Calu3 (cell line): ENCODE measurements around the gene UBE2O. TPM values are rescaled to one million over a fixed set of nuclear protein-coding genes. Genes with fewer than 3 reads are reported as not detected.

ENCODE experiments used
- BruUV-seq: library from RNA; stranded (reverse); fragments of 400-500 nt; replicated peaks from 2 replicates; lab custom pipeline; 2021; lab: Mats Ljungman, UMichigan
- CTCF ChIA-PET: fragments of 300-600 bp; sonication (Branson Sonifier 250); formaldehyde crosslinking; loops from one replicate; lab custom pipeline; 2022; ENCODE audit warnings: antibody characterized with exemption; lab: Charles Lee
- DNase-seq: peaks from one replicate; pipeline ENCODE4 v3.0.0; 2022
- H3K27ac Mint-ChIP-seq: one replicate; pipeline ENCODE4 v1.8.0; 2022; ENCODE audit warnings: mixed read lengths; ENCODE audit not compliant: unreplicated experiment
- H3K27me3 Mint-ChIP-seq: one replicate; pipeline ENCODE4 v1.8.0; 2022; ENCODE audit warnings: mixed read lengths; ENCODE audit not compliant: unreplicated experiment
- H3K36me3 Mint-ChIP-seq: one replicate; pipeline ENCODE4 v1.8.0; 2022; ENCODE audit warnings: mild to moderate bottlenecking, moderate library complexity, mixed read lengths; ENCODE audit not compliant: insufficient read depth, unreplicated experiment
- H3K4me1 Mint-ChIP-seq: one replicate; pipeline ENCODE4 v1.8.0; 2022; ENCODE audit warnings: mild to moderate bottlenecking, low read depth, mixed read lengths; ENCODE audit not compliant: unreplicated experiment
- H3K4me3 Mint-ChIP-seq: one replicate; pipeline ENCODE4 v1.8.0; 2022; ENCODE audit warnings: mild to moderate bottlenecking, low read depth, moderate library complexity, mixed read lengths; ENCODE audit not compliant: unreplicated experiment
- H3K9me3 Mint-ChIP-seq: one replicate; pipeline ENCODE4 v1.8.0; 2022; ENCODE audit warnings: low read depth, mixed read lengths; ENCODE audit not compliant: unreplicated experiment
- intact Hi-C: fragments of 100-400 bp; cut with micrococcal nuclease; formaldehyde crosslinking; loops from one replicate; pipeline ENCODE4 v1.10.0; 2022; ENCODE audit not compliant: unreplicated experiment
- total RNA-seq: library from RNA; stranded (reverse); gene quantifications from 2 replicates; pipeline ENCODE4 v1.2.3, GENCODE V29; 2022
- TF ChIP-seq, protein P1 (sequence below): fragments of 200-600 bp; IDR thresholded peaks from one replicate; pipeline ENCODE4 v1.8.0; 2022; ENCODE audit warnings: antibody characterized with exemption; ENCODE audit not compliant: unreplicated experiment

Gene UBE2O
- total RNA-seq, 1 experiment from 2014 or later: 29.0 TPM

DNA sequence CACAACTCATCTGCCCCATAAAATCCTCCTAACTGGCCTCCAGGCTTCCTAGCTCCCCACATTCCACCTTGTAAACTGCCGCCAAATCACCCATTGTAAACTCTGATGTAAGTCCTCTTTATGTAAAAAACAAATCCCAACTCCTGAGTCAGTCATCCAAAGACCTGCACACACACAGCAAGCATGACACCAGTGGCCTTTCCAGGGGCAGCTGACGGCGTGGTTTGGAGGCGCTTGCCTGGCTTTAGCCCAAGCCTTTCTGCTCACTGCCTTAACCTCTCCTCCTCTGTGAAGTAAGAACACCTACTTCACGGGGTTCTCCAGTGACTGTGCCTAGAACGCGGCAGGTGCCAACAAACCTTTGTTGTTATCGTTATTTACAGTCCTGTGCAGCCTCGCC lies 14.0 kb downstream of the UBE2O start:
- Mint-ChIP-seq H3K27ac (no peak overlapping the region), H3K4me1 (peaks cover 39% of the 10 kb centered on the region), H3K27me3 (no peaks in the 10 kb centered on the region), H3K36me3 (no peaks in the 10 kb centered on the region), H3K4me3 (no peak overlapping the region), H3K9me3 (no peaks in the 10 kb centered on the region)
- DNase-seq: no peak
- intact Hi-C loops: no loop called here
- TF ChIP-seq, protein P1, sequence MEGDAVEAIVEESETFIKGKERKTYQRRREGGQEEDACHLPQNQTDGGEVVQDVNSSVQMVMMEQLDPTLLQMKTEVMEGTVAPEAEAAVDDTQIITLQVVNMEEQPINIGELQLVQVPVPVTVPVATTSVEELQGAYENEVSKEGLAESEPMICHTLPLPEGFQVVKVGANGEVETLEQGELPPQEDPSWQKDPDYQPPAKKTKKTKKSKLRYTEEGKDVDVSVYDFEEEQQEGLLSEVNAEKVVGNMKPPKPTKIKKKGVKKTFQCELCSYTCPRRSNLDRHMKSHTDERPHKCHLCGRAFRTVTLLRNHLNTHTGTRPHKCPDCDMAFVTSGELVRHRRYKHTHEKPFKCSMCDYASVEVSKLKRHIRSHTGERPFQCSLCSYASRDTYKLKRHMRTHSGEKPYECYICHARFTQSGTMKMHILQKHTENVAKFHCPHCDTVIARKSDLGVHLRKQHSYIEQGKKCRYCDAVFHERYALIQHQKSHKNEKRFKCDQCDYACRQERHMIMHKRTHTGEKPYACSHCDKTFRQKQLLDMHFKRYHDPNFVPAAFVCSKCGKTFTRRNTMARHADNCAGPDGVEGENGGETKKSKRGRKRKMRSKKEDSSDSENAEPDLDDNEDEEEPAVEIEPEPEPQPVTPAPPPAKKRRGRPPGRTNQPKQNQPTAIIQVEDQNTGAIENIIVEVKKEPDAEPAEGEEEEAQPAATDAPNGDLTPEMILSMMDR: no peak
- CTCF ChIA-PET: interaction anchor here (0.9 kb wide), 1 partner anchor 19 kb away, joined by 3 read pairs; no protein-coding TSS in a partner anchor
- no TSS peak for BruUV-seq

- no peaks in the 10 kb centered on the region for H3K36me3 Mint-ChIP-seq
- H3K27me3 Mint-ChIP-seq: no peaks in the 10 kb centered on the region
- BruUV-seq: no TSS peak
- no peak overlapping the region for H3K4me3 Mint-ChIP-seq
- intact Hi-C loops: no loop called here
- TF ChIP-seq, protein P1: no peak
- CTCF ChIA-PET: interaction anchor here (0.9 kb wide), 1 partner anchor 21 kb away, joined by 3 read pairs; no protein-coding TSS in a partner anchor
- DNase-seq: no peak
- H3K4me1 Mint-ChIP-seq: peaks cover 28% of the 10 kb centered on the region
- no peak overlapping the region for H3K27ac Mint-ChIP-seq
- H3K9me3 Mint-ChIP-seq: no peaks in the 10 kb centered on the region
Measured at GRCh38 chr17:76437467-76438402, 15.2 kb downstream of the UBE2O start.

- DNase-seq: no peak
- CTCF ChIA-PET: interaction anchor here (1.5 kb wide), 1 partner anchor 18 kb away, joined by 3 read pairs; no protein-coding TSS in a partner anchor
- TF ChIP-seq, protein P1: no peak
- H3K9me3 Mint-ChIP-seq: no peaks in the 10 kb centered on the region
- H3K27me3 Mint-ChIP-seq: no peaks in the 10 kb centered on the region
- peaks cover 18% of the 10 kb centered on the region for H3K4me1 Mint-ChIP-seq
- H3K27ac Mint-ChIP-seq: no peak overlapping the region
- no TSS peak for BruUV-seq
- H3K4me3 Mint-ChIP-seq: no peak overlapping the region
- intact Hi-C loops: no loop called here
- H3K36me3 Mint-ChIP-seq: no peaks in the 10 kb centered on the region
Measured at GRCh38 chr17:76435751-76436150, 17.2 kb downstream of the UBE2O start.

- no peaks in the 10 kb centered on the region for H3K9me3 Mint-ChIP-seq
- intact Hi-C loops: no loop called here
- no peaks in the 10 kb centered on the region for H3K27me3 Mint-ChIP-seq
- H3K4me3 Mint-ChIP-seq: no peak overlapping the region
- H3K27ac Mint-ChIP-seq: no peak overlapping the region
- no peaks in the 10 kb centered on the region for H3K36me3 Mint-ChIP-seq
- no peak for DNase-seq
- BruUV-seq: no TSS peak
- TF ChIP-seq, protein P1: no peak
- CTCF ChIA-PET: interaction anchor here (0.7 to 1.5 kb wide), 3 partner anchors 14 to 65 kb away, joined by 3 to 6 read pairs (median 4); no protein-coding TSS in a partner anchor
- H3K4me1 Mint-ChIP-seq: peaks cover 17% of the 10 kb centered on the region
Measured at GRCh38 chr17:76434870-76435269, 18.1 kb downstream of the UBE2O start.
